Activated T-helper 1 cell treated with anti-CD3 and anti-CD28 coated beads, Interleukin-12 subunit alpha, Interleukin-12 subunit beta, Interleukin-2, Interleukin-4 antibody, amounts not matched to agents 30 ng/mL and 10 ng/mL and 1 ng/mL, durations not matched to agents 14 hours and 24 hours and 36 hours (primary cell): Measurements from ENCODE around the gene HLA-DRB5. TPM values are rescaled to one million over a fixed set of nuclear protein-coding genes. Genes with fewer than 3 reads are reported as not detected.
"Not testable (repeated sequence)": the region's sequence is repeated elsewhere in the genome, so short reads cannot be mapped to it uniquely, and the experiment has no call there.

Source experiments
- DNase-seq: peaks from one replicate; pipeline ENCODE4 v3.0.0; 2021; ENCODE audit warnings: low spot score
- H3K27ac Mint-ChIP-seq: one replicate; pipeline ENCODE4 v1.8.0; 2021; ENCODE audit warnings: mild to moderate bottlenecking, mixed read lengths
- H3K27me3 Mint-ChIP-seq: one replicate; pipeline ENCODE4 v1.8.0; 2022; ENCODE audit warnings: mild to moderate bottlenecking, moderate library complexity, mixed read lengths; ENCODE audit not compliant: insufficient read depth
- H3K36me3 Mint-ChIP-seq: one replicate; pipeline ENCODE4 v1.8.0; 2021; ENCODE audit warnings: low read depth, mixed read lengths
- H3K4me1 Mint-ChIP-seq: one replicate; pipeline ENCODE4 v1.8.0; 2021; ENCODE audit warnings: low read depth, mixed read lengths
- H3K4me3 Mint-ChIP-seq: one replicate; pipeline ENCODE4 v1.8.0; 2021; ENCODE audit warnings: mild to moderate bottlenecking, moderate library complexity, mixed read lengths
- H3K9me3 Mint-ChIP-seq: one replicate; pipeline ENCODE4 v1.8.0; 2021; ENCODE audit warnings: mixed read lengths
- intact Hi-C: fragments of 100-400 bp; cut with micrococcal nuclease; formaldehyde crosslinking; loops from one replicate; pipeline ENCODE4 v1.15.1; 2024
- total RNA-seq: library from RNA; stranded (reverse); gene quantifications from 2 replicates; pipeline ENCODE4 v1.2.3, GENCODE V29; 2022

The HLA-DRB5 gene
- total RNA-seq, 1 donor from 2014 or later, result 20.3 TPM

DNA sequence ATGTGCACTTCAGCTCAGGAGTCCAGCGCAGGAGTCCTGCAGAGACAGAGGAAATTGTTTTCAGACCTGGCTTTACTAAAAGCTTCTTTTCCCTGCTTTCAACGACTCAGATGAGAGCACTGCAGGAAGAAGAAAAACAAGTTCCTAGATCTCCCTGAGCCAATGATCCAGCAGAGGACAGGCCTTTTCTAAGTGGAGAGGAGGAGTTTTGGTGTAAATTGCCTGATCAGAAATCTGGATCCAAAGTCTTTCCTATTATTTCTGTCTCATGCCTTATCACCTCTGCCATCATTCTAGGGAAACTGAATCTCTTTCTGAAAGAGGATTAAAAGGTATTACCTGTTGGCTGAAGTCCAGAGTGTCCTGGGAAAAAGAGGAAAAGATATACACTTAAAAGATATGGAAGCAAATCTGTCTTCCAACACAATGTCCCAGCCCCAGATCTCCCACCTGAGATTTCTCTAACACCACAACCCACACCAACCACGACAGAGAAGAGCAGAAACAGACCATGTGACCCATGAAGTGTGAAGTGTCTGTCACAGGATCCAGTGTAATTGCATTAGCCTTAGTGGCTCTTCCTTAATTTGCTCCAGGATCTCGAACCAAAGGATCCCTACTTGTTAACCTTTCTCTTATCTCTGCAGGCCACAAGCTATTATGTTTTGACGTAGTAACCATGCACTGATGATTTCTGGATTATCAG is 23.1 kb upstream of the HLA-DRB5 start:
- H3K4me3 Mint-ChIP-seq, result no peak overlapping the region
- intact Hi-C loops, result loop anchor here (1.0 kb wide), 1 partner anchor 29 kb away; no protein-coding TSS in a partner anchor
- peaks cover 15% of the 10 kb centered on the region for H3K27me3 Mint-ChIP-seq
- no peaks in the 10 kb centered on the region for H3K36me3 Mint-ChIP-seq
- H3K27ac Mint-ChIP-seq, result no peak overlapping the region
- H3K9me3 Mint-ChIP-seq, result no peaks in the 10 kb centered on the region
- DNase-seq, result no peak
- no peaks in the 10 kb centered on the region for H3K4me1 Mint-ChIP-seq

GRCh38 chr6:32551410-32551809 is 21.3 kb upstream of the HLA-DRB5 start:
- no peaks in the 10 kb centered on the region for H3K4me1 Mint-ChIP-seq
- H3K27ac Mint-ChIP-seq, result no peak overlapping the region
- intact Hi-C loops, result no loop called here
- DNase-seq, result no peak
- H3K36me3 Mint-ChIP-seq, result no peaks in the 10 kb centered on the region
- H3K9me3 Mint-ChIP-seq, result no peaks in the 10 kb centered on the region
- H3K27me3 Mint-ChIP-seq, result peaks cover 17% of the 10 kb centered on the region
- no peak overlapping the region for H3K4me3 Mint-ChIP-seq

DNA sequence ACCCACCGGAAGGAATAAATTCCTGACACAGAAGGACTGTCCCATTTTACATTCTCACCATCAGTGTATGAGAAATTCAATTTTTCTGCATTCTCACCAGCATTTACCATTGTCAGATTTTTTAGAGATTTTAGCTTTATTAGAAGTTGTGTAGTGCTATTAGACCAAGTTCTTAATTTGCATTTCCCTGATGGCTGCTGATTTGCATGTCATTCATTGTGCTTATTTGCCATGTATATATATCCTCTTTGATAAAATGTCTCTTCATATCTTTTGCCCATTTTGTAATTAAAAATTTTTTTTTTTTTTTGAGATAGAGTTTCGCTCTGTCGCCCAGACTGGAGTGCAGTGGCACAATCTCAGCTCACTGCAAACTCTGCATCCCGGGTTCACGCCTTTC is 9.8 kb upstream of the HLA-DRB5 start:
- intact Hi-C loops, result loop anchor here (1.0 kb wide), 1 partner anchor 39 kb away; no protein-coding TSS in a partner anchor
- Mint-ChIP-seq H3K36me3 (no peaks in the 10 kb centered on the region), H3K27ac (no peak overlapping the region), H3K4me1 (no peaks in the 10 kb centered on the region), H3K4me3 (no peak overlapping the region), H3K9me3 (peaks cover 9% of the 10 kb centered on the region), H3K27me3 (peaks cover 19% of the 10 kb centered on the region)
- no peak for DNase-seq

- H3K4me1 Mint-ChIP-seq, H3K27me3 Mint-ChIP-seq, DNase-seq, intact Hi-C loops, H3K9me3 Mint-ChIP-seq, H3K36me3 Mint-ChIP-seq: not testable (repeated sequence)
- peak overlapping the region; percentile 0 for H3K27ac Mint-ChIP-seq
- peak overlapping the region; percentile 59 for H3K4me3 Mint-ChIP-seq
Observed at GRCh38 chr6:32530431-32530793, 325 bp upstream of the HLA-DRB5 start.

GRCh38 chr6:32522302-32523047 is 7.6 kb downstream of the HLA-DRB5 start:
- Mint-ChIP-seq H3K4me3 (no peak overlapping the region), H3K4me1 (no peaks in the 10 kb centered on the region), H3K27ac (no peak overlapping the region), H3K9me3 (no peaks in the 10 kb centered on the region), H3K36me3 (no peaks in the 10 kb centered on the region), H3K27me3 (peaks cover 18% of the 10 kb centered on the region)
- no peak for DNase-seq
- intact Hi-C loops, result loop anchor here (1.0 to 2.0 kb wide), 2 partner anchors 37 to 62 kb away; no protein-coding TSS in a partner anchor

GRCh38 chr6:32519910-32520258 is 10.2 kb downstream of the HLA-DRB5 start:
- no peak for DNase-seq
- intact Hi-C loops, result no loop called here
- H3K9me3 Mint-ChIP-seq, result no peaks in the 10 kb centered on the region
- peaks cover 13% of the 10 kb centered on the region for H3K27me3 Mint-ChIP-seq
- H3K4me3 Mint-ChIP-seq, result no peak overlapping the region
- no peaks in the 10 kb centered on the region for H3K4me1 Mint-ChIP-seq
- H3K36me3 Mint-ChIP-seq, result no peaks in the 10 kb centered on the region
- no peak overlapping the region for H3K27ac Mint-ChIP-seq

GRCh38 chr6:32519118-32519909 is 10.8 kb downstream of the HLA-DRB5 start:
- Mint-ChIP-seq H3K4me3 (no peak overlapping the region), H3K4me1 (no peaks in the 10 kb centered on the region), H3K27me3 (peaks cover 12% of the 10 kb centered on the region), H3K9me3 (no peaks in the 10 kb centered on the region), H3K27ac (no peak overlapping the region), H3K36me3 (no peaks in the 10 kb centered on the region)
- intact Hi-C loops, result no loop called here
- no peak for DNase-seq

DNA sequence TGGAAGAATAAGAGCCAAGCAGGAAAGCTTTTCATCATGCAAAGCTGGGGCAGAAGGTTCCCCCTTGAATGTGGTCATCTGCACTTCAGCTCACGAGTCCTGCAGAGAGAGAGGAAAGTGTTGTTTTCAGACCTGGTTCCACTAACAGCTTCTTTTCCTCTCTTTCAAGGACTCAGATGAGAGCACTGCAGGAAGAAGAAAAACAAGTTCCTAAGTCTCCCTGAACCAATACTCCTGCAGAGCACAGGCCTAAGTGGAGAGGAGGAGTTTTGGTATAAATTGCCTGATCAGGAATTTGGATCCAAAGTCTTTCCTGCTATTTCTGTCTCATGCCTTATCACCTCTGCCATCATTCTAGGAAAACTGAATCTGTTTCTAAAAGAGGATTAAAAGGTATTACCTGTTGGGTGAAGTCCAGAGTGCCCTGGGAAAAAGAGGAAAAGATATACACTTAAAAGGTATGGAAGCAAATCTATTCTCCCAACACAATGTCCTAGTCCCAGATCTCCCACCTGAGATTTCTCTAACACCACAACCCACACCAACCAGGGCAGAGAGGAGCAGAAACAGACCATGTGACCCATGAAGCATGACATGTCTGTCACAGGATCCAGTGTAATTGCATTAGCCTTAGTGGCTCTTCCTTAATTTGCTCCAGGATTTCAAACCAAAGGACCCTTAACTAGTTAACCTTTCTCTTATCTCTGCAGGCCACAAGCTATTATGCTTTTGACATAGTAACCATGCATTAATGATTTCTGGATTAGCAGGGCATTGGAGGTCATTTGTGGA is 12.2 kb downstream of the HLA-DRB5 start:
- intact Hi-C loops, result no loop called here
- Mint-ChIP-seq H3K27me3 (peaks cover 5% of the 10 kb centered on the region), H3K4me1 (no peaks in the 10 kb centered on the region), H3K4me3 (no peak overlapping the region), H3K9me3 (no peaks in the 10 kb centered on the region), H3K27ac (no peak overlapping the region), H3K36me3 (no peaks in the 10 kb centered on the region)
- DNase-seq, result no peak

DNA sequence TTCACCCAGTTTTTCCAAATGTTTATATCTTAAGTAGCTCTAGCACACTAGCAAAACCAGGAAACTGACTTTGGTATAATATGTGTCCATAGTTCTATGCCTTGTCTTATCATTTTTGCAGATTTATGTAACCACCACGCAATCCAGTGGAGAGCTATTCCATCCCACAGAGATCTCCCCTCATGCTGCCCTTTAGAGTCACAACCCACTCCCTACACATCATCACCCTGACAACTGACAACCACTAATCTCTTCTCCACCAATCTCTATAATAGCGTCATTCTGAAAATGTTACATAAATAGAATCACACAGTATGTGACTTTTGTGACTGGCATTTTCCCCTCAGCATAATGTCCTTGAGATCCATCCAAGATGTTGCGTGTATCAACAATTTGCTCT is 29.1 kb downstream of the HLA-DRB5 start:
- Mint-ChIP-seq H3K27ac (no peak overlapping the region), H3K4me3 (no peak overlapping the region), H3K9me3 (no peaks in the 10 kb centered on the region), H3K4me1 (peaks cover 5% of the 10 kb centered on the region), H3K36me3 (no peaks in the 10 kb centered on the region), H3K27me3 (peaks cover 20% of the 10 kb centered on the region)
- intact Hi-C loops, result loop anchor here (1.0 kb wide), 2 partner anchors 9 to 39 kb away; no protein-coding TSS in a partner anchor
- DNase-seq, result no peak

- no peaks in the 10 kb centered on the region for H3K36me3 Mint-ChIP-seq
- no peaks in the 10 kb centered on the region for H3K4me1 Mint-ChIP-seq
- intact Hi-C loops, result loop anchor here (1.0 kb wide), 2 partner anchors 9 to 45 kb away; no protein-coding TSS in a partner anchor
- H3K9me3 Mint-ChIP-seq, result peaks cover 4% of the 10 kb centered on the region
- no peak overlapping the region for H3K4me3 Mint-ChIP-seq
- DNase-seq, result no peak
- H3K27me3 Mint-ChIP-seq, result peaks cover 22% of the 10 kb centered on the region
- no peak overlapping the region for H3K27ac Mint-ChIP-seq
Observed at GRCh38 chr6:32492351-32492750, 37.7 kb downstream of the HLA-DRB5 start.

DNA sequence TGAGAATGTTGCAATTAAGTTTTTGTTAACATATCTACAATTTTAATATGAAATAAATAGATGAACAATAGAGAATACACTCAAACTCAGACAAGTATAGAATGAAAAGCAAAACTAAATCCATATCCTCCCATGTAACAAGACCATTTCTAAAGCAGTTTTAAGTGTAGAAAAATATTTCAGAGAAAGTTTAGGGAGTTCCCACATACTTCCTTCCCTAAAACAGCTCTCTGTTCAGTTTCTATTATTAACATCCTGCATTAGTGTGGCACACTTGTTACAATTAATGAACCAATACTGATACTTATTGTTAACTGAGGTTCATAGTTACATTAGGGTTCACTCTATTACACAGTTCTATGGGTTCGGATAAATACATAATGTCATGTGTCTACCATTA is 38.4 kb downstream of the HLA-DRB5 start:
- H3K4me1 Mint-ChIP-seq, result no peaks in the 10 kb centered on the region
- H3K4me3 Mint-ChIP-seq, result no peak overlapping the region
- no peak for DNase-seq
- no peaks in the 10 kb centered on the region for H3K36me3 Mint-ChIP-seq
- no peak overlapping the region for H3K27ac Mint-ChIP-seq
- intact Hi-C loops, result loop anchor here (1.0 kb wide), 2 partner anchors 10 to 46 kb away; no protein-coding TSS in a partner anchor
- H3K9me3 Mint-ChIP-seq, result peaks cover 4% of the 10 kb centered on the region
- peaks cover 25% of the 10 kb centered on the region for H3K27me3 Mint-ChIP-seq

DNA sequence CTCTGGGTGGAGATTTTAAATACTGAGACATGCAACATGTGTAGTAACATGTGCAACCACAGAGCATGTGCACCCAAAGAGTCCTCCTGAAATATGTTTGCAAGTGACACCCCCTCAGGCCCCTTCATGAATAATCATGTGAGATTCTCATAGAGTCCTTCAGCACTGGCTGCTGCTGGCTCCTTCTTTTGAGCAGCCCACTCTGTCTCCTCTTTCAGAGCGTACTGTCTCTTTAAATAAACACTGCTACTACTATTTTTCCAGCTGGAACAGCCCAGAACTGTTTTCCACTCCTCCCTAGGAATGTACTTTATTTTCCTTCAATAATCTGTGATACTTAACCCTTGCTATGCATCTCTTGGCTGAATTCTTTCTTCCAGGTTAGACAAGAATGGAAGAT is 42.0 kb downstream of the HLA-DRB5 start:
- Mint-ChIP-seq H3K9me3 (peaks cover 4% of the 10 kb centered on the region), H3K4me1 (no peaks in the 10 kb centered on the region), H3K36me3 (no peaks in the 10 kb centered on the region), H3K27ac (no peak overlapping the region), H3K27me3 (peaks cover 27% of the 10 kb centered on the region), H3K4me3 (no peak overlapping the region)
- DNase-seq, result no peak
- intact Hi-C loops, result no loop called here
